GM12872 (cell line): ENCODE results near the gene C12orf60.

Experiments used
- TF ChIP-seq, protein P1 (sequence below): IDR thresholded peaks from 3 replicates; pipeline ENCODE4 v1.5.1; 2011; ENCODE audit warnings: low read depth, mild to moderate bottlenecking, low read length, moderate library complexity; ENCODE audit not compliant: insufficient read depth

The C12orf60 gene

GRCh38 chr12:14781563-14781962, 21.9 kb upstream of the C12orf60 start:
- TF ChIP-seq, protein P1, sequence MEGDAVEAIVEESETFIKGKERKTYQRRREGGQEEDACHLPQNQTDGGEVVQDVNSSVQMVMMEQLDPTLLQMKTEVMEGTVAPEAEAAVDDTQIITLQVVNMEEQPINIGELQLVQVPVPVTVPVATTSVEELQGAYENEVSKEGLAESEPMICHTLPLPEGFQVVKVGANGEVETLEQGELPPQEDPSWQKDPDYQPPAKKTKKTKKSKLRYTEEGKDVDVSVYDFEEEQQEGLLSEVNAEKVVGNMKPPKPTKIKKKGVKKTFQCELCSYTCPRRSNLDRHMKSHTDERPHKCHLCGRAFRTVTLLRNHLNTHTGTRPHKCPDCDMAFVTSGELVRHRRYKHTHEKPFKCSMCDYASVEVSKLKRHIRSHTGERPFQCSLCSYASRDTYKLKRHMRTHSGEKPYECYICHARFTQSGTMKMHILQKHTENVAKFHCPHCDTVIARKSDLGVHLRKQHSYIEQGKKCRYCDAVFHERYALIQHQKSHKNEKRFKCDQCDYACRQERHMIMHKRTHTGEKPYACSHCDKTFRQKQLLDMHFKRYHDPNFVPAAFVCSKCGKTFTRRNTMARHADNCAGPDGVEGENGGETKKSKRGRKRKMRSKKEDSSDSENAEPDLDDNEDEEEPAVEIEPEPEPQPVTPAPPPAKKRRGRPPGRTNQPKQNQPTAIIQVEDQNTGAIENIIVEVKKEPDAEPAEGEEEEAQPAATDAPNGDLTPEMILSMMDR, result no peak

- TF ChIP-seq, protein P1, result no peak
Measured at GRCh38 chr12:14782756-14783155, 20.7 kb upstream of the C12orf60 start.

DNA sequence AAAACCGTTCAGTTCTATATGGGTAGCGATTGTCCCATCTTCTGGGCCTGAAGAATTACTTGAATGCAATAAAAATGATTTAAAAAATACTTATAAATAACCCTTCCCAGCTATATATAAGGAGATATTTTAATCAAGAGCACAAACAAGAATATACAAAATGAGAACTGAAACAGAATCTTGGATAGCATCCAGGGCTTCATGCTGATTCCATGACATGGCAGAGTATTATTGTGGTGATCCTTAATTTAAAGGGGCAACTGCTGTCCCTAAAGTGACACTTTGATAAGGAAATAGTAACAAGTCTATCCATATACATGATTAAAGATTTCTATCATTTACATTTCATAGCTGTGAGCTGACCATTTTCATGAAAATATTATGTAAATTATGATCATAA, 19.0 kb upstream of the C12orf60 start:
- TF ChIP-seq, protein P1, result no peak

DNA sequence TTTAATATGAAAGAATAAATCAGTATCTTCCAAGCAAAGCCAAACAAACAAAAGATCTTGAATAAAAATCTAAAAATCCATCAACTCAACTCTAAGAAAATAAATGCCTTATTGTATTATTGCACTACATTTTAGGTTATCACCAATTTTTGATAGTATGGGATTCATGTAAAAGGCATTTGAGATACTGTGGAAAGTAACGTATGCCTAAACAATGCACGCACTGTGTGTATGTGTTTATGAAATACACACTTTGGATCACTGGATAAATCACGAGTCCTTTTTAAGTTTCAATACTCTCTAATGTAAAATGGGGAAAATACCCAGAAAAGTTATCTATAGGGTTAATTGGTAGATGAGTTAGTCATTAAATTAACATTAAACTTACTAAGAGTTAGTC, 17.9 kb upstream of the C12orf60 start:
- TF ChIP-seq, protein P1, result no peak

- TF ChIP-seq, protein P1, result no peak
Measured at GRCh38 chr12:14795028-14795448, 8.4 kb upstream of the C12orf60 start.

DNA sequence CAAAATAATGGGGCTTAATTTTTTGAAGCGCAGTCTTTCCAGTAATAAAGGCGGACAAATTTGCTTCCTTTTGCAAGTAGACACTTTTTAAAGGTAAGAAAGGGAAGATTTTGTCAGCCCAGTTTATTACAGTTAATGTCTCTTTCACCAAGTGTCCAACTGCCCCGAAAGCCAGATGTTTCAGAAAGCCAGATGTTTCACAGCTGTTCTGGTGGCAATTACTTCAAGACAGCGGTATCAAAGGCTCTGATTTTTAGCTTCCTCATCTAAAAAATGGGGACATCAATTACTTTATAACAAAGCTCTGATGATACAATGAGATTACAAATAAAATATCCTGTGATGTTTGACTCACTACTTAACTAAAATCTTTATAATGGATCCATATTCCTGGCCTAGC, 1.2 kb upstream of the C12orf60 start:
- TF ChIP-seq, protein P1, result no peak

- TF ChIP-seq, protein P1, result no peak
Measured at GRCh38 chr12:14802721-14803010, 804 bp upstream of the C12orf60 start.

GRCh38 chr12:14803830-14804160, 325 bp downstream of the C12orf60 start:
- TF ChIP-seq, protein P1, result no peak
